ENCODE measurements around the gene OR5J2.
"Not testable (repeated sequence)": the region's sequence is repeated elsewhere in the genome, so short reads cannot be mapped to it uniquely, and the experiment has no call there.

OR5J2 gene

GRCh38 chr11:56176318-56176717 is at the start of gene OR5J2:
TSS of gene OR5J2 (plus strand) at chr11:56176618. CDS start at chr11:56176618, 0 bp downstream.
- DNase-seq (ENCODE audit: low read depth in 2 of 2), result no peak

DNA sequence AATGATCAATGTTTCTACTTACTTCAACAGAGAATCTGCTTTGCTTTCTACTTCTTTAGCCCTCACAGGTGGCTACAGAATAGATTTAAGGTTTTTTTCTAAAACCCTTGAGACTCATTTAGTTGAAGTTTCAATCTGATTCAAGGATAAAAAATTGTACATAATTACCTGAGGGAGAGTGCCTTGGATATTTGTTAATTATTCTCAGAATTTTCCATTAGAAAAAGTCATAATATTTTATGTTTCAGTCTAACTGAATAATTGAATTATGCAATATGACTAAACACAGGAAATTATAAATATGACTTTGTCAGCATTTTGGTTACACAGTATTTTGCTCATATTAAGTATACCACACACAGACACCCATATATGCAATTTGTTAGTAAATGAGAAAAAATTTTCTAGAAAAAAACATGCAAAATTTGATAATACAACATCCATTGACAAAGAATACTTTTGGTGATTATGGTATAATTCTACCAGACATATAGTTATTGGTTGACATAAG is 36.2 kb upstream of the OR5J2 start, which contains the start of gene OR8J3:
OR8J3 (minus strand) TSS at position 51 of the 511 bp plus-strand sequence. CDS start 2,483 bp downstream, outside the sequence.
- DNase-seq (ENCODE audit: low read depth in 2 of 2), result no peak

DNA sequence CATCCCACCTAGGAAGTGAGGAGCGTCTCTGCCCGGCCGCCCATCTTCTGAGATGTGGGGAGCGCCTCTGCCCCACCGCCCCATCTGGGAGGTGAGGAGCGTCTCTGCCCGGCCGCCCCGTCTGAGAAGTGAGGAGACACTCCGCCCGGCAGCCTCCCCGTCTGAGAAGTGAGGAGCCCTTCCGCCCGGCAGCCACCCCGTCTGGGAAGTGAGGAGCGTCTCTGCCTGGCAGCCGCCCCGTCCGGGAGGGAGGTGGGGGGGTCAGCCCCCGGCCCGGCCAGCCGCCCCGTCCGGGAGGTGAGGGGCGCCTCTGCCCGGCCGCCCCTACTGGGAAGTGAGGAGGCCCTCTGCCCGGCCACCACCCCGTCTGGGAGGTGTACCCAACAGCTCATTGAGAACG is 32.7 kb upstream of the OR5J2 start:
- DNase-seq (ENCODE audit: low read depth in 2 of 2), result not testable (repeated sequence)

DNA sequence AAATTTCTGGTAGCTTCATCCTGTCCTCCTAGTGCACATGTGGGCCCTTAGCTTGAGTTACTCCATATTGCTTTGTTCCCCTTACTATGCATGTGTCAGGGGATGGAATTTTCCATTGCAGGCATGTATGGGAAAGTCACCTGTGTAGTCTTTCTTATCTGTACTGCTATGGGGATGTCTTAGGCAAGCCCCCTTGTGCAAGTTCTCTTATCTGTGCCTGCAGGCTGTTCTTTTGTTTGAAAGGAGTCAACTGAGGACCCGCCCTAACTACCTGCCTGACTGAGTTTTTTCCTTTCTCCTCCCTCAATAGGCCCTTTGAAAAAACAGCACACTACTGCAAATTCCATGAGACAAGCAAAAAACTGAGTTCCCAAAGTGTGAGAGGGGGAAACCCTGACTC is 25.0 kb upstream of the OR5J2 start:
- DNase-seq (ENCODE audit: low read depth in 2 of 2), result no peak

- DNase-seq (ENCODE audit: low read depth in 2 of 2), result no peak
These were observed 24.1 kb upstream of the OR5J2 start for GRCh38 chr11:56152333-56152732.

DNA sequence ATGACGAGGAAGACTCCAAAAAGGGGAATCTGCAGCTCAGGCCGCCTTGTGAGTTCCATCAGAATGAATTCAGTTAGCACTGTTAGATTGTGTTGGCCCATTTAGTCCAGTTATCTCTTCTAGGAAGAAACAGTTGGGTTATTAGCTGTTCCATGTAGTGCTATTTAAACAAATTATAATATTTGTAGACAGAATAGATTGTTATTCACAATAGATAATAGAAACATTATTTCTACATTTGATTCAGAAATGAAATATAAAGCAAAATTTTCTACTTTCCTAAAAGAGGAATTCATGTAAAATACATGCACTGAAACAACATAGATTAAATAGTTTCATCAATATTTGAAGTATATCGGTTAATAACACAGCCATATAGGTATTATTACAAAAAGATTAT is 16.2 kb upstream of the OR5J2 start, which contains the start of gene OR8K5:
OR8K5 (minus strand) TSS at position 101 of the 400 bp plus-strand sequence; CDS start at position 101, 0 bp downstream.
- DNase-seq (ENCODE audit: low read depth in 2 of 2), result no peak

DNA sequence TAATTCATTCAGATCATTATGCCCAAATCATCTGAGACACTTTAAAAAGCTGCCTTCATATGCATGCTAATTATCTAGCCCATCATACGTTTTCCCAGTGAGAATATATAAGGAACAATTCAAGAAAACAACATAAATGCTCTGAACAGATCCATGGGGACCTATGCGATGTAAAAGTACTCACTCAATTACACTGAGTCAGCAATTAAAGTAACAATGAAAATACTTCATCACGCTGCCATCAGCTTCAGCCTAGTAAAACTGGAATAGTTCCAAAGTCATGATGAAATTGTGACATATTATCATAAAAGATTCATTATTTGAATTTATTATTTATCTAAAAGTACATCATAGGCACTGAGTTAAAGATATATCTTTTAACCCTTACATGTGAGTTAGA is 12.6 kb upstream of the OR5J2 start:
- DNase-seq (ENCODE audit: low read depth in 2 of 2), result no peak

DNA sequence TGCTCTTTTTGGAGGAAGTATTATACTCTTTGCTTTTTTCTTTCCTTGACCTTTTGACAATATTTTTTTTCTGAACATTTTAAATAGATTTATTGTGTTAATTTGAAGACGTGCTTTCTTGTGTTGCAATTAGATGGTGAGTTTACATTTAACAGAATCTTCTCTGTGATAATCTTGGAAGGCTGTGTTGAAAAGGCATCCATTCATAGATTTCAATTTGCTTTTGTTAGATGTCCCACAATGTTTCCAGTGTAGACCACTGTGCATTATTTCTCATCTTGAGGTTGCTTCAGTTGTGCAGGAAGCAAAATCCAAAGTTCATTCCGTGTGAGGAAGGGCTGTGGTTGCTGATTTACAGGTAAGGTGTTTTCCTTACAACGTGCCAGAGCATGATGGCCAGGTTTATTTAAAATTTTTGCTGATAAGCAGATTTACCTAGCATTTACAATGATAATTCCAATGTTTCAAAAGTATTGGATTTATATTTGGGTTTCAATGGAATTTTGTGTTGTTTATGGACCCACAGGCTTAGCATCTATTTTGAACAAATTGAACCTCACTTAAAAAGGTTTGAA is 4.1 kb upstream of the OR5J2 start:
- no peak for DNase-seq (ENCODE audit: low read depth in 2 of 2)

- DNase-seq (ENCODE audit: low read depth in 2 of 2), result no peak
These were observed 7.0 kb downstream of the OR5J2 start for GRCh38 chr11:56183459-56183858.

DNA sequence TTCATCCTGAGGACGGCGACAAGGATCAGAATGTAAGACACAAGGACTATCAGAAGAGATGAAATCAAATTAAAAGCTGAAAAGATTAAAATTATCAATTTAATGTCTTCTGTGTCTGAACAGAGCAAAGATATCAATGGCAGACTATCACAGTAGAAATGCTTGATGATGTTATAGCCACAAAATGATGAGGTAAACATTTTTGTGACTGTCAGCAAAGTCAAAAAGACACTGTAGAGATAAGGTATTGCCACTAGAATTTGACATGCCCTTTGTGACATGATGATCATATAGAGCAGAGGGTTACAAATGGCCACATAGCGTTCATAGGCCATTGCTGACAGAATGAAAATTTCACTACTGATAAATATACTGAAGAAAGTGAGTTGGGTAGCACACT is 12.2 kb downstream of the OR5J2 start:
- DNase-seq (ENCODE audit: low read depth in 2 of 2), result no peak

DNA sequence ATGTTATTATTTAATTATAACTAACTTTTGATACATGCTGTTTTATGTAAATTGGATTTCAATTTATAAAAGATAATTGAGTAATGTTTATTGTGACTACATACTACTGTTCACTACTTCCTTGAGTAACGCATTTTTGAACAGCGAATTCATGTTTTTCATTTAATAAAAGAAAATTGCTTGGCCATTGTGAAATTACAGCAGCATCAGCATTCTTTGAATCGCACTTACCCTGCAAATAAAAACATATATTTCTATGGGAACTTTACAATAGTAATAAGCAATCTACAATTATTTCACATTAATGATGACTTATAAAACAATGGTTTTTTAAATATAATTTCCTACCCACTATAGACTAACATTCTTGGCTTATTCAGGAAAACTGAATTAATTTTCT is 20.3 kb downstream of the OR5J2 start:
- no peak for DNase-seq (ENCODE audit: low read depth in 2 of 2)

- no peak for DNase-seq (ENCODE audit: low read depth in 2 of 2)
These were observed 20.9 kb downstream of the OR5J2 start for GRCh38 chr11:56197367-56197766.

GRCh38 chr11:56207790-56208189 is 31.4 kb downstream of the OR5J2 start:
- DNase-seq (ENCODE audit: low read depth in 2 of 2), result no peak

- DNase-seq (ENCODE audit: low read depth in 2 of 2), result no peak
These were observed 38.1 kb downstream of the OR5J2 start for GRCh38 chr11:56214537-56214936.

GRCh38 chr11:56219735-56220134 is 43.3 kb downstream of the OR5J2 start:
- DNase-seq (ENCODE audit: low read depth in 2 of 2), result not testable (repeated sequence)

Data from stimulated activated CD4-positive, alpha-beta T cell treated with anti-CD3 and anti-CD28 coated beads, Interleukin-12 subunit alpha, Interleukin-12 subunit beta, amount 100 ng/mL, for 24 hours (primary cell).